GM21360 (cell line): ENCODE measurements around the gene AKNAD1.
"Not testable (repeated sequence)": the region's sequence is repeated elsewhere in the genome, so short reads cannot be mapped to it uniquely, and the experiment has no call there.

Source experiments
- ATAC-seq: cut with Tn5 transposase; IDR thresholded peaks from one replicate; pipeline ENCODE4 v1.9.1; 2021; ENCODE audit warnings: mild to moderate bottlenecking, moderate library complexity; ENCODE audit not compliant: unreplicated experiment

AKNAD1 gene

GRCh38 chr1:108856994-108857393, at the start of gene AKNAD1:
AKNAD1 (minus strand) TSS chr1:108857094; CDS start chr1:108852664, 4,430 bp downstream.
- no peak for ATAC-seq

GRCh38 chr1:108901106-108901505, 44.2 kb upstream of the AKNAD1 start:
- no peak for ATAC-seq

GRCh38 chr1:108897865-108898720, 41.2 kb upstream of the AKNAD1 start:
- no peak for ATAC-seq

- no peak for ATAC-seq
These were observed 39.6 kb upstream of the AKNAD1 start for GRCh38 chr1:108896146-108897145.

GRCh38 chr1:108893141-108893530, 36.2 kb upstream of the AKNAD1 start:
- no peak for ATAC-seq

DNA sequence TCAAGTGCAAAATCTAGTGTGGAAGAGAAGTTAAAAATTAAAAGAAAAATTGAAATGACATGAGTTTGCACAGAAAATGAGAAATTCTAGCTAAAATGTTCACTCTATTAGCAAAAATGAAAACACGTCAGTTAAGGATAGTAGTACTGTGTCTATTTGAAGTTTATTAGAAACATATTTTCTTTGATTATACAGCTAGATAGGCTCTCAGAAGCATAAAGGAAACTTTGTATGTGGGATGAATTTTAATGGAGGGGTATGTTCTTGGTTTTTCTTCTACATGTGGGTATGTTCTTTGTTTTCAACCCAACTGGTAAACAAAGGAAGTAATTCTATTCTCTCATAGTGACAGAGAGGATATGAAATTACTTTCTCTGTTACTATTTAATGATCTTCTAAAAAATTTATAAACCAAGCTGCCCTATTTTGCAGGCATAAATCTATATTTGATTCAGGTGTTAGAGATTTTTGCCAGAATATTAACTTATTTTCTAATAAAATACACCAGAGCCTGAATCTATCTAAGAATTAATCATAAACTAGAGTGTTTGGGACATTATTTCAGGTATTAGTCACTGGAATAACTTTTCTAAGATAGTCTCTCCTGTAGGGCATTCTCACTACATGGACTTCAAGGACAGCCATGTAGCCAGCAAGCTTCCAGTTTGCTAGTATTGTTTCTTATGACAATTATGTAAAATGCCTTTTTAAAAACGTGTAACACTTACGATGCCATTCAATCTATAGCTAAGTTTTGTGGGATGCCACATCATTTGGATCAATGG, 35.7 kb upstream of the AKNAD1 start:
- ATAC-seq, result no peak

DNA sequence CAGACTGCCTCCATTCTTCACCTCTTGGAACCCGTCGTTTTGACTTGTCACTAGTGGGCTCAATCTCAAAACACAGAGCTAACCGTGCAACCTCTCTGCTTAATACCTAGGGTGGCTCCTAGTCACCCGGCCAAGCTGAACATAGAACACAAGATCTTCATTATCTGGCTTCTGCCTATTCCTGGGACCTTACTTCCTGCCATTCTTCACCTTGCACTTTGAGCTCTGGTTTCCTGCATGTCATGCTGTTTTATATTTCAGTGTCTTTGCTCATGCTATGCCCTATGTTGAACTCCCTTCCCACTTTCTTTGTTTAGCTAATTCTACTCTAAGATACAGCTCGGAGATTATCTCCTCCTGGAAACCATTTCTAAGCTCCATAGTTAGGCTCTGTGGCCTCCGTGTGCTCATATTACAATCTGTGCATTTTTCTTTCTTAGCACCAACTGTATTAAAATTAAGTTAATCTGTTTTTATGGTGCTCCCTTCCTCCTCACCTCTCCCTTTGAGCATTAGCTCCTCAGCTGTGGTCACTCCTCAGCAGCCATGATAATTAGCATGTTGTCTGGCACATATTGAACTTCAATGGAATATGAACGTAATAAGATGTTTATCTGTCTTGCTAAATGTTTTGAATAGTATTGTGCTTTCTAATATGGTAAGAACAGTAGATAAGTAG, 33.0 kb upstream of the AKNAD1 start:
- ATAC-seq, result no peak

- ATAC-seq, result not testable (repeated sequence)
These were observed 32.2 kb upstream of the AKNAD1 start for GRCh38 chr1:108889006-108889645.

- ATAC-seq, result no peak
These were observed 29.4 kb upstream of the AKNAD1 start for GRCh38 chr1:108886292-108886691.

GRCh38 chr1:108884968-108885367, 28.1 kb upstream of the AKNAD1 start:
- no peak for ATAC-seq

DNA sequence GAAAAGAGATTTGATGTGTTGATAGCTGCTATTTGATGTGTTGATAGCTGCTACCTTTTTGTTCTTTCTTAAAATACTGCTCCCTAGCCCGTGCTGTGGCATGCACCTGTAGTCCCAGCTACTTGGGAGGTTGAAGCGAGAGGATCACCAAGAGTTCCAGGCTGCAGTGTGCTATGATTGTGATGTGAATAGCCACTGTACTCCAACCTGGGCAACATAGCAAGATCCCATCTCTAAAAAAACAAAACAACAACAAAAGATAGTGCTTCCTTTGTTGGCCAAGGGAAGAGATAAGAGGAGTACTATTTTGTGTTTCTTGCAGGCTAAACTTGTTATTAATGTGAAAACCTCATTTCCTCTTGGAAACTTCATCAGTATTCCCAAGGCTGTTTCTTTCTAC, 25.9 kb upstream of the AKNAD1 start:
- ATAC-seq, result no peak

GRCh38 chr1:108881369-108881768, 24.5 kb upstream of the AKNAD1 start:
- ATAC-seq, result no peak

- ATAC-seq, result no peak
These were observed 24.0 kb upstream of the AKNAD1 start for GRCh38 chr1:108880850-108881249.

GRCh38 chr1:108878678-108879077, 21.8 kb upstream of the AKNAD1 start:
- ATAC-seq, result no peak

GRCh38 chr1:108878160-108878469, 21.2 kb upstream of the AKNAD1 start:
- ATAC-seq, result no peak

- ATAC-seq, result no peak
These were observed 20.7 kb upstream of the AKNAD1 start for GRCh38 chr1:108877348-108878159.

GRCh38 chr1:108871050-108871724, 14.3 kb upstream of the AKNAD1 start:
- no peak for ATAC-seq

GRCh38 chr1:108865316-108865910, 8.5 kb upstream of the AKNAD1 start:
- no peak for ATAC-seq
